ENCODE measurements around the gene PRSS23. TPM values are rescaled to one million over a fixed set of nuclear protein-coding genes. Genes with fewer than 3 reads are reported as not detected.

PRSS23 gene
- total RNA-seq, 1 experiment from 2014 or later, result 3.8 TPM

DNA sequence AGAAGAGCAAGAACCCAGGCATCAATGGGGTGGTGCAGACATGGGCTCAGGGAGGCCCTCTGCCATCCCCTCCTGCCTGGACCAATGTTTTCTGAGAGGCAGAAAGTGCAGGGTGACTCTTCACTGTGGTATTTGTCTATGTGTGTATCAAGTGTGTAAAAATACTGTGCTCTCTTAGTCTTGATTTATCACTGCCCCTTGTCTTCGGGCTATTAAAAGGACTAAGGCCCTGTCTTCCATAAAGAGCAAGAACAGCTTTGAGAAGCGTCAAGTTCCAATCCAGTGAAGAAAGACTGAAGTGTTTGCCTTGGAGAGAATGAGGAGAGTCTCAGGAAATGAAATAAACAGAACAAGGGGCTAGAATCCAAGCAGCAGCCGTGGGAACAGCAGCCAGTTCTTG lies 14.4 kb downstream of the PRSS23 start (continued):
- TF ChIP-seq, protein P1, sequence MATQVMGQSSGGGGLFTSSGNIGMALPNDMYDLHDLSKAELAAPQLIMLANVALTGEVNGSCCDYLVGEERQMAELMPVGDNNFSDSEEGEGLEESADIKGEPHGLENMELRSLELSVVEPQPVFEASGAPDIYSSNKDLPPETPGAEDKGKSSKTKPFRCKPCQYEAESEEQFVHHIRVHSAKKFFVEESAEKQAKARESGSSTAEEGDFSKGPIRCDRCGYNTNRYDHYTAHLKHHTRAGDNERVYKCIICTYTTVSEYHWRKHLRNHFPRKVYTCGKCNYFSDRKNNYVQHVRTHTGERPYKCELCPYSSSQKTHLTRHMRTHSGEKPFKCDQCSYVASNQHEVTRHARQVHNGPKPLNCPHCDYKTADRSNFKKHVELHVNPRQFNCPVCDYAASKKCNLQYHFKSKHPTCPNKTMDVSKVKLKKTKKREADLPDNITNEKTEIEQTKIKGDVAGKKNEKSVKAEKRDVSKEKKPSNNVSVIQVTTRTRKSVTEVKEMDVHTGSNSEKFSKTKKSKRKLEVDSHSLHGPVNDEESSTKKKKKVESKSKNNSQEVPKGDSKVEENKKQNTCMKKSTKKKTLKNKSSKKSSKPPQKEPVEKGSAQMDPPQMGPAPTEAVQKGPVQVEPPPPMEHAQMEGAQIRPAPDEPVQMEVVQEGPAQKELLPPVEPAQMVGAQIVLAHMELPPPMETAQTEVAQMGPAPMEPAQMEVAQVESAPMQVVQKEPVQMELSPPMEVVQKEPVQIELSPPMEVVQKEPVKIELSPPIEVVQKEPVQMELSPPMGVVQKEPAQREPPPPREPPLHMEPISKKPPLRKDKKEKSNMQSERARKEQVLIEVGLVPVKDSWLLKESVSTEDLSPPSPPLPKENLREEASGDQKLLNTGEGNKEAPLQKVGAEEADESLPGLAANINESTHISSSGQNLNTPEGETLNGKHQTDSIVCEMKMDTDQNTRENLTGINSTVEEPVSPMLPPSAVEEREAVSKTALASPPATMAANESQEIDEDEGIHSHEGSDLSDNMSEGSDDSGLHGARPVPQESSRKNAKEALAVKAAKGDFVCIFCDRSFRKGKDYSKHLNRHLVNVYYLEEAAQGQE (IDR thresholded peaks at IDR 0.05; ENCODE audit: low read depth), result no peak

DNA sequence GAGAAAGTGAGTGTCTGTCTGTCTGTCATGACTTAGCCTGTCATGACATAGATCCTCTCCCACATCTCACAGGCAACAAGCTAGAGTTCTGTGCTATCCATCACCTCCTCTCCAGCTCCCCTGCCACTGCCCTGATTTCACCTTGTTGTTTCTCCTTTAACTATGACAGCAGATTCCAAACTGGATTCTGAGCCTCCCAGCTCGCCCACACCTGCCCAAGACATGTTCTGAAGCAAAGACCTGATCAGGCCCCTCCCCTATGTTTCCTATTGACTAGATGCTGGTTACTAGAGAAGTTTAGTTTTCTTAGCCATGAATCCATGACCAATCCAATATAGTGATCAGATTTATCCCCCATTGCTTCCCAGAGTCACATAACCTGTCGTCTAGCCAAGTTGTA lies 15.4 kb downstream of the PRSS23 start:
- no peaks in the 10 kb centered on the region for H3K9me2 ChIP-seq (ENCODE audit: insufficient read depth)
- H2AFZ ChIP-seq (ENCODE audit: low read depth, low read length, poor library complexity, severe bottlenecking), result no peak overlapping the region
- H3K4me2 ChIP-seq (ENCODE audit: low read length), result no peak overlapping the region
- intact Hi-C loops (cut with micrococcal nuclease), result loop anchor here (5.0 kb wide), 1 partner anchor 958 kb away; the partner anchor contains the start of gene CCDC83
- no peaks in the 10 kb centered on the region for H4K20me1 ChIP-seq (ENCODE audit: insufficient read depth)
- H3K27me3 ChIP-seq (ENCODE audit: insufficient read depth, low read length), result no peaks in the 10 kb centered on the region; the same call in 1 of the 2 replicates
- DNase-seq (ENCODE audit: low read depth, low spot score) (no peak), ATAC-seq (no peak)
- H3K9ac ChIP-seq (ENCODE audit: low read length), result no peak overlapping the region
- ChIA-PET CTCF (no interaction called here), RAD21 (ENCODE audit: low non-redundant PET in 1 of 2, low total read pairs in 2 of 2, uncharacterized antibody in 2 of 2, unreplicated experiment in 2 of 2) (no interaction called here), POLR2A (no interaction called here)
- H3K36me3 ChIP-seq (ENCODE audit: control insufficient read depth in 1 of 2, insufficient read depth in 2 of 2, low read length in 2 of 2), result no peaks in the 10 kb centered on the region
- H3K27ac ChIP-seq (ENCODE audit: low read depth, low read length), result no peak overlapping the region
- H3K9me3 ChIP-seq (ENCODE audit: control insufficient read depth in 1 of 2, insufficient read depth in 1 of 2, low read depth in 1 of 2, low read length in 2 of 2), result no peaks in the 10 kb centered on the region
- no peak for TF ChIP-seq EZH2 (IDR thresholded peaks at IDR 0.05)
- TF ChIP-seq, protein P1 (IDR thresholded peaks at IDR 0.05; ENCODE audit: low read depth), result no peak
- TF ChIP-seq JUND (IDR thresholded peaks at IDR 0.05), result no peak
- TF ChIP-seq POLR2AphosphoS5 (IDR thresholded peaks at IDR 0.05; ENCODE audit: low read depth, low read length), result no peak
- TF ChIP-seq CEBPB (IDR thresholded peaks at IDR 0.05; ENCODE audit: low read depth), result no peak
- TF ChIP-seq TCF7L2 (IDR thresholded peaks at IDR 0.05; ENCODE audit: borderline replicate concordance, extremely low read depth, insufficient read depth, insufficient read length), result no peak
- TF ChIP-seq, protein P2, sequence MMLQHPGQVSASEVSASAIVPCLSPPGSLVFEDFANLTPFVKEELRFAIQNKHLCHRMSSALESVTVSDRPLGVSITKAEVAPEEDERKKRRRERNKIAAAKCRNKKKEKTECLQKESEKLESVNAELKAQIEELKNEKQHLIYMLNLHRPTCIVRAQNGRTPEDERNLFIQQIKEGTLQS (IDR thresholded peaks at IDR 0.05), result no peak
- no peak for TF ChIP-seq ELF1 (IDR thresholded peaks at IDR 0.05; ENCODE audit: borderline replicate concordance, low read depth)
- TF ChIP-seq POLR2A (IDR thresholded peaks at IDR 0.05; ENCODE audit: borderline replicate concordance, extremely low read depth, insufficient read depth, insufficient read length), result no peak
- BruUV-seq (replicated peaks), result no TSS peak
- H3K4me1 ChIP-seq (ENCODE audit: control insufficient read depth in 1 of 2, insufficient read depth in 2 of 2, low read length in 2 of 2), result peaks cover 22 to 37% of the 10 kb centered on the region in 2 experiments
- H3K79me2 ChIP-seq (ENCODE audit: insufficient read depth, low read length), result no peaks in the 10 kb centered on the region
- H3K4me3 ChIP-seq (replicated peaks in 1 of 2; ENCODE audit: low read depth in 1 of 2, low read length in 2 of 2), result no peak overlapping the region
